HG03060 (cell line): ENCODE data around the gene INCENP.

Experiments used
- ATAC-seq: cut with Tn5 transposase; IDR thresholded peaks from one replicate; pipeline ENCODE4 v1.9.1; 2021; ENCODE audit warnings: low read depth, moderate number of reproducible peaks; ENCODE audit not compliant: unreplicated experiment

Gene INCENP

DNA sequence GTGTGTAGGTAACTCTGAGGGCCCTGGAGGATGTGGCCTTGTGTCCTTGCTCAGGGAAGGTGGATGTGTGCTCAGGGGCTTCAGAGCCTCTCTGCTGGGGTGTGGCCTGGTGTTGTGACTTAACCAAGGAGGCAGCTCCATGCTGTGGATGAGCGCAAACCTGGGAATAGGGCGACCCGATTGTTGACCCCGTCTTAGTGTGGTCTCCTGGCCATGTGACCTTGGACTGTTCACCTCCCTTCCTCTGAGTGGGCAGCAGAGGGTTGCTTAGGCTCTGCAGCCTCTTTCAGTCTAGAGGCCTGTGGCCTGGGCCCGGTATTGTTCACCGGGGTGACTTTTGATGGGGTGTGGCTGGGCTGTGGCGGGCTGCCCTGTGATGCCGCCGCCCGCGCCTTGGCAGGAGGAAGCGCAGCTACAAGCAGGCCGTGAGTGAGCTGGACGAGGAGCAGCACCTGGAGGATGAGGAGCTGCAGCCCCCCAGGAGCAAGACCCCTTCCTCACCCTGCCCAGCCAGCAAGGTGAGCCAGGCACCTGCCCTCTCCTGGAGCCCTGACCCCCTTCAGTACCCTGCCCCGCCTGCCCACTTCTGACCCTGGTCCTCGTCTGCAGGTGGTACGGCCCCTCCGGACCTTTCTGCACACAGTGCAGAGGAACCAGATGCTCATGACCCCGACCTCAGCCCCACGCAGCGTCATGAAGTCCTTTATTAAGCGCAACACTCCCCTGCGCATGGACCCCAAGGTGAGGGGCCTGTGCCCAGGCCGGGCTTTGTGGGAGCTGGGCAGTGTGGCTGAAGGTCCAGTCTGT lies 16.7 kb downstream of the INCENP start:
- ATAC-seq, result no peak

DNA sequence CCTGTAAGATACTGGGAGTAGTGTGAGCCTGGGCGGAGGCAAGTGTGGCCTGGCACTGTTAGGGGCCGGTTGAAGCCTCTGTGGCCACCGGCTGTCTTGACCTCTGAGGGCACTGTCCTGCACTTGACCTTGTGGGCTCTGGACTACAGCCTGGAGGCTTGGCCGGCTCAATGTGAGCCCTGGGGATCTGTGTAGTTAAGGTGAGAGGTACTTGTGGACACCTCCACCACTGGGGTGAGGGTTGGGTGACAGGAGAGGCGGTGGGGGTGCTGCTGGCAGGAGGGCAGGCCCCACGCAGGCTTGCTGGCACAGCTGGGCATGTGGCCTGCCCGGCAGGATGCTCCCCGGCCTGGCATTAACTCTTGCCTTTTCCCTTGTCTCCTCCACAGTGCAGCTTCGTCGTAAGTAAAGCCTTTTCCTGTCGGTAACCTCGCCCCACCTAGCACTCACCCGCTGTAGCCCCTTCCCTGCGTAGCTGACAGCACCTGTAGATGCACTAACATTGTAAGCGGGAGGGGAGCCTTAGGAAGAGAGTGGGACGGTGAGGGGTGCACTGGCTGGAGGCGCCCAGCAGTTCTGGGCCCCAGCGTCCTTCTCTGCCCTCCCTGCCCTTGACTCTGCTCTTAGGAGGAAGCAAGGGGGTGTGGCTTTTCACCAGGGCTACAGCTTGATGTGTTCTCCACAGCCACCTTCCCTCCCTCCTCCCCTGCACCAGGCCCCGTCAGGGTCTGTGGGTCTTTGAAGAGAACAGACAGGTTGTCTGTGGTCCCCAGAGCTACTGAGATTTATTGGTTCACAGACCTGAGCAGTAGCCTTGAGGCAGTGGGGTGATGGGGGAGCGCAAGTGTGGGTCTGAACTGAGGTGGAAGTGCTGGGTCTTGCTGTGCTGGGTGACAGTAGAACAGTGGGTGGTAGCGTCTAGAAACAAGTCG lies 17.6 kb downstream of the INCENP start:
- no peak for ATAC-seq

- no peak for ATAC-seq
Measured at GRCh38 chr11:62142043-62142375, 18.2 kb downstream of the INCENP start.

GRCh38 chr11:62142921-62143320 lies 19.1 kb downstream of the INCENP start:
- ATAC-seq, result no peak

- ATAC-seq, result no peak
Measured at GRCh38 chr11:62143727-62144126, 19.9 kb downstream of the INCENP start.

GRCh38 chr11:62144641-62145255 lies 20.9 kb downstream of the INCENP start:
- no peak for ATAC-seq

DNA sequence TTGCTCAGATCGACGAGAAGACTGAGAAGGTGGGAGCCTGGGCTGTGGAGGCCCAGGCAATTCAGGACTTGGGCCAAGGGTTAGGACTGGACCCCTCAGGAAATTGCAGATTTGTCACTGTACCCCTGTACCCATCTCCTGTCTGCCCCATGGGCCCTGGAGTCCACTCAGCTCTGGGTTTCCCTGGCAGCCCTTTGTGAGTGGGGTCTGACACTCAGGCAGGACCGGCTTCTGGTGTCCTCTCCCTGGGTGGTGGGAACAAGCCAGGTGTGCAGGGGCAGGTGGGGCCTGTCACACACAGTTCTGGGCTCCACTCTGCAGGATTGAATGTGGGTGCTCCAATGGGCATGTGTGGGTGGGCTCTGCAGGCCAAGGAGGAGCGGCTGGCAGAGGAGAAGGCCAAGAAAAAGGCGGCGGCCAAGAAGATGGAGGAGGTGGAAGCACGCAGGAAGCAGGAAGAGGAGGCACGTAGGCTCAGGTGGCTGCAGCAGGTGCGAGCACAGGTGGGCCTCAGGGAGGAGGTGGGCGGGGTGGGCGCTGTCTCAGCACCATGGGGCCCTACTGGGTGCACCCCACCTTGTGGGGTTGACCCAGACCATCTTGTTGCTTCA lies 21.6 kb downstream of the INCENP start:
- no peak for ATAC-seq

DNA sequence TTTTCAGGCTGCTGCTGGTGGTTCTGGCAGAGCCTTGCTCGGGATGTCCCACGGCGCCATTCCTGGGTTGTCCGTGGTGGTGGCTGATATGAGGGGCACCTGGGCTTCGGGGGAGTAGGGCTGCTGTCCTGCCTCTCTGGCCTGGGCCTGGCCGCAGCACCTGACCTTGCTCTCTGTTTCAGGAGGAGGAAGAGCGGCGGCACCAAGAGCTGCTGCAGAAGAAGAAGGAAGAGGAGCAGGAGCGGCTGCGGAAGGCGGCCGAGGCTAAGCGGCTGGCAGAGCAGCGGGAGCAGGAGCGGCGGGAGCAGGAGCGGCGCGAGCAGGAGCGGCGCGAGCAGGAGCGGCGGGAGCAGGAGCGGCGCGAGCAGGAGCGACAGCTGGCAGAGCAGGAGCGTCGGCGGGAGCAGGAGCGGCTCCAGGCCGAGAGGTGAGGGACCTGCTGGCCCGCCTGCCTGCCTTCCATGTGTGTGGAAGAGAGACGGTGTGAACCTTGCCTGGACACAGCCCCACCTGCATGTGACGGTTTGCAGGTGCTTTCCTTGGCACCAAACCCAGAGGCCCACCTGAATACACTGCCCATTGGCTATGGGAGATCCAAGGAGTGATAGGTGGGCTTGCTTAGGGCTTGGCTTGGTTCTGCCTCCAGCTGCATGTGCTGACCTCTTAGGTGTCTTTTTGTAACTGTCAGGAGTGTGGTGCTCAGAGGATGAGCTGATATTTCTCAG lies 22.8 kb downstream of the INCENP start:
- no peak for ATAC-seq

DNA sequence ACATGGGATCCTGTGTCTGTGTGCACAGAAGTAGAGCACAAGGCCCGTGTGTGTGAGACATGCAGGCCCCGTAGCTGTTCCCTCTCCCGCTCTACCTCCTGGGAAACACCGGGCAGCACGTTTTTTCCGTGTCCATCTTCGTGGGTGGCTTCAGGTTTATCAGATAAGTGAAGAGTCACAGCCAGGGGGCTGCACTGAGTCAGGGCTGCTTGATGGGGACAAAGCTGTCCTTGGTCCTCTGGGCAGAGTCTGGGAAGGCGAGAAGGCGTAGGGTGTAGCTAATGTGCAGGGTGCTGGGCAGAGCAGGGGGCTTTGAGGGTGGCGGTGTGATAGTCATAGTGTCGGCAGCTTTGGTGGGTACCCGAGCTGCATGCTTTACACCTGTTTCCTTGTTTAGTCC lies 23.7 kb downstream of the INCENP start:
- ATAC-seq, result no peak

DNA sequence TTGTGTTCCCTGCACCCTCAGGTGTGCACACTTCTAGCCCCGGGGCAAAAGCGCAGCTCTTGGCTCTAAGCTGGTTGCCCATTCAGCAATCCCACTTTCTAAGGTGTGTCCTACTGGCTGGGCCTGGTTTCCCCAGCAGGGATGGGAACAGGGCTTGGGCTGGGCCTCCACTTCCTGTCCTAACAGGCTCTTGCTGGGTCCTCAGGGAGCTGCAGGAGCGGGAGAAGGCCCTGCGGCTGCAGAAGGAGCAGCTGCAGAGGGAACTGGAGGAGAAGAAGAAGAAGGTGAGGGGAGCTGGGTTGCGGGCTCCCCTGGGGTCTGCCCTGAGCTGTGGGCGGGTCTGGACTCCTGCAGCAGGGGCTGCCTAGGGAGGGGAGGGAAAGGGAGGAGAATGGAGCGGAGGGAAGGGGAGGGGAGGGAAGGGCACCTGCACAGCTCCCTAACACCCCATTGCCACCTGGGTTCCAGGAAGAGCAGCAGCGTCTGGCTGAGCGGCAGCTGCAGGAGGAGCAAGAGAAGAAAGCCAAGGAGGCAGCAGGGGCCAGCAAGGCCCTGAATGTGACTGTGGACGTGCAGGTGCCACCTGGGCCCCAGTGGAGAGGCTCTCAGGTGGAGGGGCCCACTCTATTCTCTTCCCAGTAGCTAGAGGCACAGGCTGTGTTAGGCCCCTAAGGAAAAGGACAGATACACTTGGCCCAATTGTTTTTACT lies 24.6 kb downstream of the INCENP start:
- ATAC-seq, result no peak

DNA sequence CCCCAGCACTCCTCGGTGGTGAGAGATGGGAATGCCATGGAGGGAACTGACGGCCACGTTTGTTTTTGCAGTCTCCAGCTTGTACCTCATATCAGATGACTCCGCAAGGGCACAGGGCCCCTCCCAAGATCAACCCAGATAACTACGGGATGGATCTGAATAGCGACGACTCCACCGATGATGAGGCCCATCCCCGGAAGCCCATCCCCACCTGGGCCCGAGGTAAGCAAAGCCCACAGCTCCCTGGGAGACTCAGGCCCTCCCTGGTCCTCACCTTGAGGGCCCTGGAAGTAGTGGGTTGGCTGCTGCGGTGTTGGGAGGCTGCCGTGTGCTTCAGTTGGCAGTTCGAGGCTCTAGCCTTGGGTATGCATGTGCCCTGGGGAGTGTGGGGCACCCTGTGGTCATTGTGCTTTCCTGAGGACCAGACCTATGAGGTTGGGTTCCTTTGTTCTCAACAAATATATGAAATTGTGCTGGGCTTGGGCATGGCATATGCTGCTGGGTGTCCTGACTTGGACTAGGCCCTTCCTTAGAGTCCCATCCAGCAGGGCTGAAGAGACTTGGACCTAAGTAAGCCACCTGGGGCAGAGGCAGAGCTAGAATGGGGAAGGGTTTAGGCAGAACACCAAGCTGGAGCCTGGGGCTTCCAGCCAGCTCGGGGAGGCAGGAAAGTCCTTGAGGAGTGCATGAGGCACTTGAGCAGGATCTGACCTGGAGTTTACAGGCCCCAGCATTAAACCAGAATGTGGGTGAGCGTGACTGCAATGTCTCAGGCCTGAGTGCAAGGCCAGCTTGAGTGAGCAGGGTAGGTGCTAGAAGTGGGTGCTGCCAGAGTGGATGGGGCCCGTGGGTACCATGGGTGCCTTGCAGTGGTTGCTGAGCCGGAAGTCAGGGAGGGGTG lies 26.4 kb downstream of the INCENP start:
- ATAC-seq, result no peak

DNA sequence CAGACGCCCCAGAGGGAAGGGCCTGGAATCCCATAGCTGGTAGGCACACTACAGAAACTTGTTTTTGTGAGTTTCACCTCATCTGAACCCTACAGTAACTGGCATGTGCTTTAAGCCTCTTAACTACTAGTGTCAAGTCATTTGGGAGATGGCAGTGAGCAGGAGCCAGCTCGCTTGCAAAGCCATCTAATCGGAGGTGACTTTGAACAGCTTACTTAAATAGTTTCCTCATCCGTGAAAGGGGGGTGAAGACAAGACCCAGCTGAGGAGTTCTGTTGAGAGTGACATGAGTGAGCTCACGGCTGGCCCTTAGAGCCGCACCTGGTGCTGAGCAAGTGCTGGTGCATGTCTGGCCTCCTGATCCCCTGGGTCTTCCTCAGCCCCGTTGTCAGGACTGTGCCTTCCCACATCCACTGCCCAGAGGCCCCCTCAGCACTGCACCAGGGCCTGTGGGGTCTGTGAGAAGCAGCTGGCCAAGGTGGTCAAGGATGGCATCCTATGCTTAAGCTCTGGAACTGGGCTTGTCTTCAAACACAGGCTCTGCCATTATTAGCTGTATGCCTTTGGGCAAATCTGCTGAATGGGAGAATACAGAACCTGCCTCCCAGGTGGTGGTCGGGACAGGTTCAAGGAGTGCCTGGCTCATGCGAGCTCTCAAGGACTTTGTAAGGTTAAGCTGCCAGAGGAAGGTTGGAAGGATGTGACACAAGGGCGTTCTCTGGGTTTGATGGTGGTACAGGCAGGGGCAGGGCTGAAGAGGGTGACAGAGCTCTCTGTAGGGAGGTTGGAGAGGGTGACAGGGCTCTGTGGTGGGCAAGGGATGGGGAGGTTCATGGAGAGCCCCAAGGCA lies 27.3 kb downstream of the INCENP start:
- no peak for ATAC-seq

- no peak for ATAC-seq
Measured at GRCh38 chr11:62151737-62152102, 27.9 kb downstream of the INCENP start.

DNA sequence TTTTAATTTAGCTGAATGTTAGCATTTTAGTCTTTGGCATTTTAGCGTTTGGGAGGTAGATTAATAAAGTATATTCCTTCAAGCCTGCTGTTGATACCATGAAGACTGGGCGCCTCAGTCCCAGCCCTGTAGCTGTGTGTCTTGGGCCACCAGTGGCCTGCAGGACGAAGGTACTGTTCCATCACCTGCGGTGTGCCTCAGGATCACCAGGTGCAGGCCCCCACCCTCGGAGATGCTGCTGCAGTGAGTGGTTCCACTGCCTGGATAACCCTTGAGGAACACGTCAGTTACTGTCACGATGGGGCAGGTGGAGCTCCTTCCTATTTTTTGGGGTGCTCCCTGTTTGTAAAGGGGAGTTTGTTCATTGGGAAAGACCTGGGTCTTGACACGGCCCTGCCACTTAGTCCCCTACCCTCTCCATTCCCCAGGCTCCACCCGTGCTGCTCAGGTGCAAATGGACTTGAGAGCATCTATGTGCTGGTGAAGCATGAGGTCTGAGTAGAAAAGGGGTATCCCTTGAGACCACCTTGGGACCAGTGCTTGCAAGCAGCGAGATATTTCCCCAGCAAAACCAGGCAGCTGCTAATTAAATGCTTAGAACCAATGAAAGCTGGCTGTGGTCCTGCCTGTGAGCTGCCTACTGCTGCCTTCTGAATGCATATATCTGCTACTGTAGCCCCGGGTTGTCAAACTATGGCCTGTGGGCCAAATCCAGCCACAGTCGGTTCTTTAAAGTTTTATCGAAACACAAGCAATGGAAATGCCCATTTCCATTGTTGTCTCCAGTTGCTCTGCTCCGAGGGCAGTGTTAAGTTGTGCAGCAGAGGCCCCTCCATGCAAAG lies 28.7 kb downstream of the INCENP start:
- no peak for ATAC-seq

DNA sequence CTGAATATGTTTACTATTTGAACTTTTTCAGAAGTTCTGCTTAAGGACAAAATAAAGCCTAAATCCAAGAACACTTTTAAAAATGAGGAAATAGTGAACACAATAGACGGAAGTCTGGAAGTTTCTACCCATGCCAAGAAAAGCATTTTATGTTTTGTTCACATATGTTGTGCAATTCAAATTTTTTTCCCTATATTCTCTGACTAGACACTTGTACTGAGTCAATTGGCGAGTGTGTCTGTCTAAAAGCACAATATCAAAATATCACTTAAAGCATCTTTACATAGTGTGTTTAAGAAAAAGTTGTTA lies 29.2 kb downstream of the INCENP start:
- ATAC-seq, result no peak

GRCh38 chr11:62153617-62154016 lies 29.8 kb downstream of the INCENP start:
- ATAC-seq, result no peak

DNA sequence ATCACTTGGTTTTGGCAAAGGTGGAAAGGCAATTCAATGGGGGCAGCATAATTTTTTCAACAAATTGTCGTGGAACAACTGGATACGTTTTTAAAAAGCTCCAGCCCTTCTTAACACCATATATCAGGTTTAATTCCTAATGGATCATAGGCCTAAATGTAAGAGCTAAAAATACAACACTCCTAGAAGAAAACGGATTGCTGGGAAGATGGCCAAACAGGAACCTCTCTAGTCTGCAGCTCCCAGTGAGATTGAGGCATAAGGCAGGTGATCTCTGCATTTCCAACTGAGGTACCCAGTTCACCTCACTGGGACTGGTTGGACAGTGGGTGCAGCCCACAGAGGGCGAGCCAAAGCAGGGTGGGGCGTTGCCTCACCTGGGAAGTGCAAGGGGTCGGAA lies 33.8 kb downstream of the INCENP start:
- no peak for ATAC-seq
